ENCODE results near the gene EFCAB14.
"Not testable (repeated sequence)": the region's sequence is repeated elsewhere in the genome, so short reads cannot be mapped to it uniquely, and the experiment has no call there.

EFCAB14 gene

GRCh38 chr1:46705408-46705807, 13.5 kb downstream of the EFCAB14 start:
- no peaks in the 10 kb centered on the region for H3K27me3 ChIP-seq (ENCODE audit: control insufficient read depth in 5 of 5, insufficient read depth in 4 of 5, low read length in 5 of 5)
- H3K36me3 ChIP-seq (ENCODE audit: control insufficient read depth in 5 of 5, insufficient read depth in 5 of 5, low read length in 5 of 5) = peaks cover 46 to 74% (median 51%) of the 10 kb centered on the region in 5 donors
- no peaks in the 10 kb centered on the region for H3K9me3 ChIP-seq (ENCODE audit: control insufficient read depth in 5 of 5, low read length in 5 of 5)
- H3K4me1 ChIP-seq (ENCODE audit: control insufficient read depth in 5 of 5, insufficient read depth in 5 of 5, low read length in 5 of 5) = no peaks in the 10 kb centered on the region
- H3K4me3 ChIP-seq (ENCODE audit: low read depth in 1 of 5, low read length in 5 of 5) = no peak overlapping the region
- H3K9ac ChIP-seq (ENCODE audit: low read length in 5 of 5) = no peak overlapping the region
- H3K27ac ChIP-seq (ENCODE audit: low read depth, low read length) = no peak overlapping the region

- no peak overlapping the region for H3K27ac ChIP-seq (ENCODE audit: low read depth, low read length)
Measured at GRCh38 chr1:46703927-46704641, 14.8 kb downstream of the EFCAB14 start.

GRCh38 chr1:46699666-46700065, 19.2 kb downstream of the EFCAB14 start:
- no peak overlapping the region for H3K27ac ChIP-seq (ENCODE audit: low read depth, low read length)
- H3K9me3 ChIP-seq (ENCODE audit: control insufficient read depth in 5 of 5, low read length in 5 of 5) = no peaks in the 10 kb centered on the region
- H3K27me3 ChIP-seq (ENCODE audit: control insufficient read depth in 5 of 5, insufficient read depth in 4 of 5, low read length in 5 of 5) = no peaks in the 10 kb centered on the region
- no peaks in the 10 kb centered on the region for H3K4me1 ChIP-seq (ENCODE audit: control insufficient read depth in 5 of 5, insufficient read depth in 5 of 5, low read length in 5 of 5)
- H3K9ac ChIP-seq (ENCODE audit: low read length in 5 of 5) = no peak overlapping the region
- no peak overlapping the region for H3K4me3 ChIP-seq (ENCODE audit: low read depth in 1 of 5, low read length in 5 of 5)
- H3K36me3 ChIP-seq (ENCODE audit: control insufficient read depth in 5 of 5, insufficient read depth in 5 of 5, low read length in 5 of 5) = peaks cover 34 to 66% (median 51%) of the 10 kb centered on the region in 5 donors

More at GRCh38 chr1:46703927-46704641, 14.8 kb downstream of the EFCAB14 start:
- no peak overlapping the region for H3K9ac ChIP-seq (ENCODE audit: low read length in 5 of 5)
- no peaks in the 10 kb centered on the region for H3K4me1 ChIP-seq (ENCODE audit: control insufficient read depth in 5 of 5, insufficient read depth in 5 of 5, low read length in 5 of 5)
- no peak overlapping the region for H3K4me3 ChIP-seq (ENCODE audit: low read depth in 1 of 5, low read length in 5 of 5)
- H3K36me3 ChIP-seq (ENCODE audit: control insufficient read depth in 5 of 5, insufficient read depth in 5 of 5, low read length in 5 of 5) = peaks cover 46 to 73% (median 57%) of the 10 kb centered on the region in 5 donors
- H3K27me3 ChIP-seq (ENCODE audit: control insufficient read depth in 5 of 5, insufficient read depth in 4 of 5, low read length in 5 of 5) = no peaks in the 10 kb centered on the region
- no peaks in the 10 kb centered on the region for H3K9me3 ChIP-seq (ENCODE audit: control insufficient read depth in 5 of 5, low read length in 5 of 5)

DNA sequence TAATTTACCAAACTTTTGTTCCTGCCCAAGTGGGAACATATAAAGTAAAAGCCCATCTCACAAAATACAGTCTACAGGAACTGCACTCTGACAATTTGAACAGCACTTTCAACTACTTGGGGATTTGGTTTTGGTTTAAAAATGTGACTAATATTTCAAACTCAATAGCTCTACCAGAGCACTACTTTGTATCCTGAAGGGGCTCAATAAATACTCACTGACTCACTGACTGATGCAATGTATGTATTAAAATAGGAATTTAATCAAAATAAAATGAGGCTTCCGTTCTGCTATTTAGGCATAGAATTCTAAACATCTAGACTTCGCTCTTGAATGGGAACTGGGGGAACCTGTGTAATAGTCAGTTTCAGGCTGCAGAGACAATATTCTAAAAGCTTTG, 21.9 kb downstream of the EFCAB14 start:
- Histone ChIP-seq H3K4me3 (ENCODE audit: low read depth in 1 of 5, low read length in 5 of 5) (no peak overlapping the region), H3K9ac (ENCODE audit: low read length in 5 of 5) (no peak overlapping the region), H3K36me3 (ENCODE audit: control insufficient read depth in 5 of 5, insufficient read depth in 5 of 5, low read length in 5 of 5) (peaks cover 24 to 46% (median 39%) of the 10 kb centered on the region in 5 donors), H3K27me3 (ENCODE audit: control insufficient read depth in 5 of 5, insufficient read depth in 4 of 5, low read length in 5 of 5) (no peaks in the 10 kb centered on the region), H3K4me1 (ENCODE audit: control insufficient read depth in 5 of 5, insufficient read depth in 5 of 5, low read length in 5 of 5) (peaks cover 0 to 5% (median 3%) of the 10 kb centered on the region in 5 donors), H3K9me3 (ENCODE audit: control insufficient read depth in 5 of 5, low read length in 5 of 5) (no peaks in the 10 kb centered on the region), H3K27ac (ENCODE audit: low read depth, low read length) (no peak overlapping the region)

DNA sequence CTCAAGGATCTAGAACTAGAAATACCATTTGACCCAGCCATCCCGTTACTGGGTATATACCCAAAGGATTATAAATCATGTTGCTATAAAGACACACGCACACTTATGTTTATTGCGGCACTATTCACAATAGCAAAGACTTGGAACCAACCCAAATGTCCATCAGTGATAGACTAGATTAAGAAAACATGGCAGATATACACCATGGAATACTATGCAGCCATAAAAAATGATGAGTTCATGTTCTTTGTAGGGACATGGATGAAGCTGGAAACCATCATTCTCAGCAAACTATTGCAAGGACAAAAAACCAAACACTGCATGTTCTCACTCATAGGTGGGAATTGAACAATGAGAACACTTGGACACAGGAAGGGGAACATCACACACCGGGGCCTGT, 24.2 kb downstream of the EFCAB14 start:
- not testable (repeated sequence) for H3K4me3 ChIP-seq (ENCODE audit: low read depth in 1 of 5, low read length in 5 of 5); H3K27me3 ChIP-seq (ENCODE audit: control insufficient read depth in 5 of 5, insufficient read depth in 4 of 5, low read length in 5 of 5); H3K9me3 ChIP-seq (ENCODE audit: control insufficient read depth in 5 of 5, low read length in 5 of 5); H3K9ac ChIP-seq (ENCODE audit: low read length in 5 of 5); H3K27ac ChIP-seq (ENCODE audit: low read depth, low read length)
- H3K4me1 ChIP-seq (ENCODE audit: control insufficient read depth in 5 of 5, insufficient read depth in 5 of 5, low read length in 5 of 5) = peaks cover 2 to 18% (median 13%) of the 10 kb centered on the region in 5 donors
- H3K36me3 ChIP-seq (ENCODE audit: control insufficient read depth in 5 of 5, insufficient read depth in 5 of 5, low read length in 5 of 5) = peaks cover 31 to 54% (median 41%) of the 10 kb centered on the region in 5 donors

DNA sequence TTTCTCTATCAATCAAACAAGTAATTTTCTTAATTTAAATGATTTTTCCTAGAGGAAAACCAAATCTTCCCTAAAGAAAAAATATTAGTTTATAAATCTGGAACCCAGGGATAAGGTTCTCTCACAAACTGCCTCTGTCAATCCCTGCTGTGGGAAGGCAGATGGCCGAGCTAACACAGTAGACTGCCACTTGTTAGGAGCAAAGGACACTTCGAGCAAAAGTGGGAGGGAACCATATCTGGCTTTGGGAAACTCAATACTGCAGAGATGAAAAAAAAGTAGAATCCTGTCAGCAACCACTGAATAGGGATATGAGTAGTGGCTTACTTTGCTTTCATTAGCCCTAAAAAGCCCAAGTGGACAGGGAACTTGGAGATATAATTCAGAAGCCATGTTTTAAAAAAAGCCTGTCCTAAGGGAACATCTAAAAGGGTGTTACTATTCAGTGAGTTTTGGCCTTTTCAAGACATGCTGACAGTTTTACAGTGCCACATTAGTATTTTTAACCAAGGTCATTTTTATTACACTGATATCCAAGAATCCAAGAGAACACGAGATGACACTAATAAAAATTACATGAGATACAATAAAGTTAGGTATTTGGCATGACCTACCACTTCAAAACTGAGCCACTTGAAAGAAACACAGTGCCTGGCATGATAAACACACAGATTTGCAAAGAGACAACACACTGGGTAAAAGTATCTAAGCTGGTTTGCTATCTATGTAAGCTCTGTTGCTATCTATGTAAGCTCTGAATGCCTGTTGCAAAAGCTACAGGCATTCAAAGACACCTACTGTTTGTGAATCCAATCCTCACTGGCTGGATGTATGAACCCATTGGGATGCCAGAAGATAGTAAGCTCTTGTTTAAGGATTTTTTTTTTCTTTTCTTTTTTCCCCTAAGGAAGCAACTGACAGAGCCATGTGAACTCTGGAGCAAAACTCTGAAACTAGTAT, 25.8 kb downstream of the EFCAB14 start:
- Histone ChIP-seq H3K4me1 (ENCODE audit: control insufficient read depth in 5 of 5, insufficient read depth in 5 of 5, low read length in 5 of 5) (peaks cover 4 to 27% (median 20%) of the 10 kb centered on the region in 5 donors), H3K27ac (ENCODE audit: low read depth, low read length) (no peak overlapping the region), H3K9ac (ENCODE audit: low read length in 5 of 5) (no peak overlapping the region), H3K36me3 (ENCODE audit: control insufficient read depth in 5 of 5, insufficient read depth in 5 of 5, low read length in 5 of 5) (peaks cover 36 to 69% (median 47%) of the 10 kb centered on the region in 5 donors), H3K9me3 (ENCODE audit: control insufficient read depth in 5 of 5, low read length in 5 of 5) (no peaks in the 10 kb centered on the region), H3K27me3 (ENCODE audit: control insufficient read depth in 5 of 5, insufficient read depth in 4 of 5, low read length in 5 of 5) (no peaks in the 10 kb centered on the region), H3K4me3 (ENCODE audit: low read depth in 1 of 5, low read length in 5 of 5) (no peak overlapping the region)

DNA sequence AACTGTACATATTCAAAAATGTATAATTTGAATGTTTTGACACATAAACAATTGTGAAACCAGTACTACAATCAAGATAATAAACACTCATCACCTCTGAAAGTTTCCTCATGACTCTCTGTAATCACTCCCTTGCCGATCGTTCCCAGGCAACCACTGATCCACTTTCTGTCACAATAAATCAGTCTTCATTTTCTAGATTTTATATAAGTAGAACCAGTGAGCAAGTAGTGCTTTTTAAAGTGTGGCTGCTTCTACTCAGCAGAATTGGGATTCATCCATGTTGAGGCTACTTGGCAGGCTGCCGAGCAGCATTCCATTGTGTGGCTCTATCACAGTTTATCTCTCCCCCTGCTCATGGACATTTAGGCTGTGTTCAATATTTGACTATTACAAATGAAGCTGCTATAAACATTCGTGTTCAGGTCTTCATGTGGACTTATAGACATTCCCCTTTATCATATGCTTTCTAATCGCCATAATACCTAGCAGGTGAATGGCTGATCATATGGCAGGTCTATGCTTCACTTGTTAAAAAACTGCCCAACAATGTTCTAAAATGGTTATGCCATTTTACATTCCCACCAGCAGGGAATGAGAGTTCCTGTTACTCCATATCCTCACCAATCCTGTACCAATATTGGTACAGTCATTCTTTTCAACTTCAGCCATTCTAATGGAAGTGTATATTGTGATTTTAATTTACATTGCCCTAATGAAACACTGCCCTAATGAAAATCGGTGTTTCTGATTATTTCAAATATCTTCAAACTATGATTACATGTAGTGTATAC, 26.7 kb downstream of the EFCAB14 start:
- Histone ChIP-seq H3K27me3 (ENCODE audit: control insufficient read depth in 5 of 5, insufficient read depth in 4 of 5, low read length in 5 of 5) (no peaks in the 10 kb centered on the region), H3K4me3 (ENCODE audit: low read depth in 1 of 5, low read length in 5 of 5) (no peak overlapping the region), H3K27ac (ENCODE audit: low read depth, low read length) (no peak overlapping the region), H3K4me1 (ENCODE audit: control insufficient read depth in 5 of 5, insufficient read depth in 5 of 5, low read length in 5 of 5) (peaks cover 4 to 36% (median 27%) of the 10 kb centered on the region in 5 donors), H3K9me3 (ENCODE audit: control insufficient read depth in 5 of 5, low read length in 5 of 5) (no peaks in the 10 kb centered on the region), H3K36me3 (ENCODE audit: control insufficient read depth in 5 of 5, insufficient read depth in 5 of 5, low read length in 5 of 5) (peaks cover 37 to 68% (median 52%) of the 10 kb centered on the region in 5 donors), H3K9ac (ENCODE audit: low read length in 5 of 5) (no peak overlapping the region)

- Histone ChIP-seq H3K4me1 (ENCODE audit: control insufficient read depth in 5 of 5, insufficient read depth in 5 of 5, low read length in 5 of 5) (peaks cover 4 to 49% (median 31%) of the 10 kb centered on the region in 5 donors), H3K36me3 (ENCODE audit: control insufficient read depth in 5 of 5, insufficient read depth in 5 of 5, low read length in 5 of 5) (peaks cover 32 to 67% (median 56%) of the 10 kb centered on the region in 5 donors), H3K27ac (ENCODE audit: low read depth, low read length) (no peak overlapping the region)
Measured at GRCh38 chr1:46690931-46691421, 27.9 kb downstream of the EFCAB14 start.

GRCh38 chr1:46689897-46690296, 29.0 kb downstream of the EFCAB14 start:
- Histone ChIP-seq H3K27me3 (ENCODE audit: control insufficient read depth in 5 of 5, insufficient read depth in 4 of 5, low read length in 5 of 5) (no peaks in the 10 kb centered on the region), H3K9me3 (ENCODE audit: control insufficient read depth in 5 of 5, low read length in 5 of 5) (no peaks in the 10 kb centered on the region), H3K4me1 (ENCODE audit: control insufficient read depth in 5 of 5, insufficient read depth in 5 of 5, low read length in 5 of 5) (peaks cover 4 to 51% (median 31%) of the 10 kb centered on the region in 5 donors), H3K27ac (ENCODE audit: low read depth, low read length) (peak overlapping the region; percentile 32), H3K36me3 (ENCODE audit: control insufficient read depth in 5 of 5, insufficient read depth in 5 of 5, low read length in 5 of 5) (peaks cover 36 to 68% (median 57%) of the 10 kb centered on the region in 5 donors), H3K9ac (ENCODE audit: low read length in 5 of 5) (no peak overlapping the region), H3K4me3 (ENCODE audit: low read depth in 1 of 5, low read length in 5 of 5) (no peak overlapping the region)

More at GRCh38 chr1:46690931-46691421, 27.9 kb downstream of the EFCAB14 start:
- H3K9me3 ChIP-seq (ENCODE audit: control insufficient read depth in 5 of 5, low read length in 5 of 5) = no peaks in the 10 kb centered on the region
- H3K27me3 ChIP-seq (ENCODE audit: control insufficient read depth in 5 of 5, insufficient read depth in 4 of 5, low read length in 5 of 5) = no peaks in the 10 kb centered on the region
- H3K4me3 ChIP-seq (ENCODE audit: low read depth in 1 of 5, low read length in 5 of 5) = no peak overlapping the region
- H3K9ac ChIP-seq (ENCODE audit: low read length in 5 of 5) = no peak overlapping the region

Data from subcutaneous abdominal adipose tissue (tissue), 5 donors.